HEK293 (cell line): ENCODE data around the gene KCTD15.

Source experiments
- CTCF ChIP-seq: fragments of 450-650 bp; formaldehyde crosslinking; IDR thresholded peaks from 2 replicates; pipeline ENCODE4 v1.5.1; 2016; ENCODE audit warnings: missing biosample characterization, missing genetic modification characterization
- PATZ1 ChIP-seq: fragments of 450-650 bp; formaldehyde crosslinking; IDR thresholded peaks from 2 replicates; pipeline ENCODE4 v1.5.1; 2016; ENCODE audit warnings: missing biosample characterization, missing genetic modification characterization
- ZFP69B ChIP-seq: fragments of 450-650 bp; formaldehyde crosslinking; IDR thresholded peaks from 2 replicates; pipeline ENCODE4 v1.5.1; 2016; ENCODE audit warnings: missing biosample characterization, missing genetic modification characterization
- ZNF2 ChIP-seq: fragments of 450-650 bp; formaldehyde crosslinking; IDR thresholded peaks from 2 replicates; pipeline ENCODE4 v1.5.1; 2016; ENCODE audit warnings: missing biosample characterization, missing genetic modification characterization
- ZNF24 ChIP-seq: fragments of 450-650 bp; formaldehyde crosslinking; IDR thresholded peaks from 2 replicates; pipeline ENCODE4 v1.5.1; 2016; ENCODE audit warnings: missing biosample characterization, missing genetic modification characterization
- ZNF324 ChIP-seq: fragments of 450-650 bp; formaldehyde crosslinking; IDR thresholded peaks from 2 replicates; pipeline ENCODE4 v1.5.1; 2016; ENCODE audit warnings: missing biosample characterization, missing genetic modification characterization
- ZNF639 ChIP-seq: fragments of 450-650 bp; formaldehyde crosslinking; IDR thresholded peaks from 2 replicates; pipeline ENCODE4 v1.5.1; 2016; ENCODE audit warnings: missing biosample characterization, missing genetic modification characterization
- ZNF785 ChIP-seq: fragments of 450-650 bp; formaldehyde crosslinking; IDR thresholded peaks from 2 replicates; pipeline ENCODE4 v1.5.1; 2016; ENCODE audit warnings: missing biosample characterization, missing genetic modification characterization
- ZNF792 ChIP-seq: fragments of 450-650 bp; formaldehyde crosslinking; IDR thresholded peaks from 2 replicates; pipeline ENCODE4 v1.5.1; 2016; ENCODE audit warnings: missing biosample characterization, missing genetic modification characterization
- ZNF837 ChIP-seq: fragments of 450-650 bp; formaldehyde crosslinking; IDR thresholded peaks from 2 replicates; pipeline ENCODE4 v1.5.1; 2016; ENCODE audit warnings: missing biosample characterization, missing genetic modification characterization

GRCh38 chr19:33815380-33816340 lies 19.0 kb downstream of the KCTD15 start:
- no peak for TF ChIP-seq ZFP69B
- no peak for TF ChIP-seq CTCF (tag by site-specific recombination)
- no peak for TF ChIP-seq ZNF792 (tag by site-specific recombination)
- no peak for TF ChIP-seq ZNF639 (tag by site-specific recombination)
- TF ChIP-seq ZNF24 (tag by site-specific recombination), result no peak
- TF ChIP-seq ZNF2 (tag by site-specific recombination), result no peak
- TF ChIP-seq PATZ1 (tag by site-specific recombination), result no peak
- no peak for TF ChIP-seq ZNF324 (tag by site-specific recombination)
- no peak for TF ChIP-seq ZNF837 (tag by site-specific recombination)
- TF ChIP-seq ZNF785 (tag by site-specific recombination), result no peak
